GM23338 (cell line): ENCODE results near the gene FAM9C. TPM values are rescaled to one million over a fixed set of nuclear protein-coding genes. Genes with fewer than 3 reads are reported as not detected.

Experiments used
- ATAC-seq: fragments of 200-7000 bp; cut with Tn5 transposase; 3 replicates; pipeline ENCODE4 v1.9.1; 2020
- DNase-seq: peaks from one replicate; pipeline ENCODE4 v3.0.0-alpha.2; 2015; ENCODE audit warnings: low spot score
- H2AFZ ChIP-seq: fragments of 200-600 bp; sonication (generic); 2 replicates; pipeline ENCODE4 v1.8.0; 2016; ENCODE audit warnings: antibody characterized with exemption, mild to moderate bottlenecking, moderate library complexity
- H3F3A ChIP-seq: fragments of 200-600 bp; sonication (generic); replicated peaks from 2 replicates; pipeline ENCODE4 v1.8.0; 2017; ENCODE audit warnings: antibody characterized with exemption, mixed run types, low read depth
- H3K27ac ChIP-seq: fragments of 200-600 bp; sonication (generic); 2 replicates; pipeline ENCODE4 v1.6.1; 2016; ENCODE audit warnings: low read depth
- H3K27me3 ChIP-seq: fragments of 200-600 bp; sonication (generic); 2 replicates; pipeline ENCODE4 v1.8.0; 2016; ENCODE audit warnings: mild to moderate bottlenecking, mixed run types, moderate library complexity; ENCODE audit not compliant: insufficient read depth
- H3K36me3 ChIP-seq: fragments of 200-600 bp; sonication (generic); 2 replicates; pipeline ENCODE4 v1.8.0; 2016; ENCODE audit warnings: mild to moderate bottlenecking; ENCODE audit not compliant: insufficient read depth
- H3K4me1 ChIP-seq: fragments of 200-600 bp; sonication (generic); 2 replicates; pipeline ENCODE4 v1.8.0; 2016; ENCODE audit warnings: mild to moderate bottlenecking, moderate library complexity; ENCODE audit not compliant: insufficient read depth
- H3K4me2 ChIP-seq: fragments of 200-600 bp; sonication (generic); 2 replicates; pipeline ENCODE4 v1.7.1; 2017; ENCODE audit warnings: mixed run types
- H3K4me3 ChIP-seq: fragments of 200-600 bp; sonication (generic); 2 replicates; pipeline ENCODE4 v1.6.1; 2016; ENCODE audit warnings: mixed run types
- H3K79me2 ChIP-seq: fragments of 200-600 bp; sonication (generic); replicated peaks from 2 replicates; pipeline ENCODE4 v1.8.0; 2017; ENCODE audit warnings: mild to moderate bottlenecking; ENCODE audit not compliant: insufficient read depth
- H3K9me2 ChIP-seq: fragments of 200-600 bp; sonication (generic); 2 replicates; pipeline ENCODE4 v1.8.0; 2017; ENCODE audit not compliant: insufficient read depth
- H4K20me1 ChIP-seq: fragments of 200-600 bp; sonication (generic); replicated peaks from 2 replicates; pipeline ENCODE4 v1.8.0; 2017; ENCODE audit warnings: mild to moderate bottlenecking; ENCODE audit not compliant: insufficient read depth
- H3K27ac Mint-ChIP-seq: 2 replicates; pipeline ENCODE4 v1.8.0; 2020; ENCODE audit warnings: inconsistent platforms, mild to moderate bottlenecking, moderate library complexity, mixed read lengths
- H3K27me3 Mint-ChIP-seq: 3 replicates; pipeline ENCODE4 v1.8.0; 2022; ENCODE audit warnings: low read depth, mild to moderate bottlenecking, moderate library complexity, mixed read lengths, inconsistent platforms; ENCODE audit not compliant: insufficient read depth, poor library complexity
- H3K36me3 Mint-ChIP-seq: 3 replicates; pipeline ENCODE4 v1.8.0; 2021; ENCODE audit warnings: low read depth, mild to moderate bottlenecking, inconsistent platforms, moderate library complexity, mixed read lengths
- H3K4me1 Mint-ChIP-seq: 3 replicates; pipeline ENCODE4 v1.8.0; 2020; ENCODE audit warnings: mild to moderate bottlenecking, inconsistent platforms, mixed read lengths
- H3K4me3 Mint-ChIP-seq: 3 replicates; pipeline ENCODE4 v1.8.0; 2021; ENCODE audit warnings: moderate library complexity, mild to moderate bottlenecking, inconsistent platforms, mixed read lengths
- H3K9me3 Mint-ChIP-seq: 3 replicates; pipeline ENCODE4 v1.8.0; 2020; ENCODE audit warnings: moderate library complexity, mild to moderate bottlenecking, inconsistent platforms, mixed read lengths
- CREB1 ChIP-seq: fragments of 250-450 bp; sonication (Bioruptor Pico); IDR thresholded peaks from 2 replicates; pipeline ENCODE4 v1.5.0; 2020; ENCODE audit warnings: low read depth, mild to moderate bottlenecking, moderate library complexity
- EZH2 ChIP-seq: fragments of 200-600 bp; sonication (generic); IDR thresholded peaks from one replicate; pipeline ENCODE4 v1.8.0; 2017; ENCODE audit warnings: antibody characterized with exemption, mild to moderate bottlenecking, low read depth; ENCODE audit not compliant: unreplicated experiment
- JUNB ChIP-seq: IDR thresholded peaks from one replicate; pipeline ENCODE4 v1.6.1; 2016; ENCODE audit warnings: antibody characterized with exemption; ENCODE audit not compliant: unreplicated experiment
- NANOG ChIP-seq: IDR thresholded peaks from 2 replicates; pipeline ENCODE4 v1.6.1; 2016; ENCODE audit warnings: antibody characterized with exemption, borderline replicate concordance
- POLR2AphosphoS5 ChIP-seq: IDR thresholded peaks from 2 replicates; pipeline ENCODE4 v1.6.1; 2016; ENCODE audit warnings: antibody characterized with exemption, low read depth
- STAT1 ChIP-seq: IDR thresholded peaks from one replicate; pipeline ENCODE4 v1.6.1; 2016; ENCODE audit warnings: antibody characterized with exemption; ENCODE audit not compliant: unreplicated experiment
- ZNF114 ChIP-seq: fragments of 250-450 bp; sonication (Bioruptor Pico); IDR thresholded peaks from 2 replicates; pipeline ENCODE4 v1.5.0; 2020; ENCODE audit warnings: mild to moderate bottlenecking, moderate library complexity
- ZNF331 ChIP-seq: fragments of 250-450 bp; sonication (Bioruptor Pico); IDR thresholded peaks from 2 replicates; pipeline ENCODE4 v1.5.0; 2020; ENCODE audit warnings: low read depth, mild to moderate bottlenecking, moderate library complexity
- polyA plus RNA-seq: library from polyadenylated mRNA; unstranded; fragments of >200 nt; fragmentation: Nextera tagmentation; extraction: Ambion mirVana; gene quantifications from 2 replicates; pipeline ENCODE4 v1.2.1, GENCODE V29; 2016
- total RNA-seq: library from RNA; depleted of rRNA; stranded (reverse); fragments of >200 nt; shearing (Covaris generic); gene quantifications from 2 replicates; pipeline ENCODE4 v1.2.3, GENCODE V29; 2014
- TF ChIP-seq, protein P1 (sequence below): IDR thresholded peaks from one replicate; pipeline ENCODE4 v1.6.1; 2018; ENCODE audit warnings: antibody characterized with exemption; ENCODE audit not compliant: unreplicated experiment
- TF ChIP-seq, protein P2 (sequence below): fragments of 250-450 bp; sonication (Bioruptor Pico); IDR thresholded peaks from 2 replicates; pipeline ENCODE4 v1.5.0; 2020; ENCODE audit warnings: mild to moderate bottlenecking, moderate library complexity
- TF ChIP-seq, protein P3 (sequence below), 2 experiments: fragments of 200-600 bp in 1 of 2; sonication (generic) in 1 of 2; conservative IDR thresholded peaks; 2 replicates each; pipeline versions ENCODE4 v1.5.1 to v1.6.1; 2016 to 2017; ENCODE audit warnings: antibody characterized with exemption in 2 of 2, low read depth in 2 of 2, mild to moderate bottlenecking in 2 of 2, moderate library complexity in 1 of 2
- TF ChIP-seq, protein P4 (sequence below): IDR thresholded peaks from 2 replicates; pipeline ENCODE4 v1.6.1; 2016; ENCODE audit warnings: antibody characterized with exemption

The FAM9C gene
- total and polyA plus RNA-seq, 2 experiments from 2014 or later: 0.08 TPM; not detected in 1

DNA sequence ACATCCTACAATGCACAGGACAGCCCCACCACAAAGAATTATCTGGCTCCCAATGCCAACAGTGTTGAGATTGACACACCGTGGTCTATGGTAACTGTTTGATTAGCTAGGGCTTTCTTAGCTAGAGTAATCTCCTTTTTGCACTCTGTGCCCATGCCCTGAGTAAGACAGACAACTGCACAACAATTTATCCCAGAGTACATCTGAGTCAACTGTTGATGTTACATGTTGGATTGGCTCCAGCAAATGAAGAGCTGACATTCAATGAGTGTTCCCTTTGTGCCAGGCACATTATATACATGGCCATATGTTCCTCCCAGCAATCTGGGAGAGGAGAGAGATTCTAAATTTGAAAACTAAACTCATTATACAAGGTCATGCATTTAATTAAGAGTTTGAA lies 3.9 kb upstream of the FAM9C start:
- H3K9me3 Mint-ChIP-seq: peaks cover 5% of the 10 kb centered on the region; the same call in 2 of the 3 replicates

More for the DNA sequence above, 3.9 kb upstream of the FAM9C start:
- Histone ChIP-seq H3K9me2 (no peaks in the 10 kb centered on the region), H2AFZ (no peak overlapping the region), H3K27me3 (no peaks in the 10 kb centered on the region), H3K4me1 (0 out of 2 replicates have a peak, but pooled peaks cover 5% of the 10 kb centered on the region), H3K4me2 (no peak overlapping the region), H3K4me3 (no peak overlapping the region), H3K27ac (no peak overlapping the region), H3F3A (no peaks in the 10 kb centered on the region), H3K36me3 (no peaks in the 10 kb centered on the region), H3K79me2 (no peaks in the 10 kb centered on the region), H4K20me1 (no peaks in the 10 kb centered on the region)
- H3K27ac Mint-ChIP-seq: no peak overlapping the region
- H3K4me3 Mint-ChIP-seq: no peak overlapping the region
- no peaks in the 10 kb centered on the region for H3K36me3 Mint-ChIP-seq
- no peak for TF ChIP-seq JUNB
- TF ChIP-seq EZH2: no peak
- no peak for TF ChIP-seq NANOG
- TF ChIP-seq, protein P1, sequence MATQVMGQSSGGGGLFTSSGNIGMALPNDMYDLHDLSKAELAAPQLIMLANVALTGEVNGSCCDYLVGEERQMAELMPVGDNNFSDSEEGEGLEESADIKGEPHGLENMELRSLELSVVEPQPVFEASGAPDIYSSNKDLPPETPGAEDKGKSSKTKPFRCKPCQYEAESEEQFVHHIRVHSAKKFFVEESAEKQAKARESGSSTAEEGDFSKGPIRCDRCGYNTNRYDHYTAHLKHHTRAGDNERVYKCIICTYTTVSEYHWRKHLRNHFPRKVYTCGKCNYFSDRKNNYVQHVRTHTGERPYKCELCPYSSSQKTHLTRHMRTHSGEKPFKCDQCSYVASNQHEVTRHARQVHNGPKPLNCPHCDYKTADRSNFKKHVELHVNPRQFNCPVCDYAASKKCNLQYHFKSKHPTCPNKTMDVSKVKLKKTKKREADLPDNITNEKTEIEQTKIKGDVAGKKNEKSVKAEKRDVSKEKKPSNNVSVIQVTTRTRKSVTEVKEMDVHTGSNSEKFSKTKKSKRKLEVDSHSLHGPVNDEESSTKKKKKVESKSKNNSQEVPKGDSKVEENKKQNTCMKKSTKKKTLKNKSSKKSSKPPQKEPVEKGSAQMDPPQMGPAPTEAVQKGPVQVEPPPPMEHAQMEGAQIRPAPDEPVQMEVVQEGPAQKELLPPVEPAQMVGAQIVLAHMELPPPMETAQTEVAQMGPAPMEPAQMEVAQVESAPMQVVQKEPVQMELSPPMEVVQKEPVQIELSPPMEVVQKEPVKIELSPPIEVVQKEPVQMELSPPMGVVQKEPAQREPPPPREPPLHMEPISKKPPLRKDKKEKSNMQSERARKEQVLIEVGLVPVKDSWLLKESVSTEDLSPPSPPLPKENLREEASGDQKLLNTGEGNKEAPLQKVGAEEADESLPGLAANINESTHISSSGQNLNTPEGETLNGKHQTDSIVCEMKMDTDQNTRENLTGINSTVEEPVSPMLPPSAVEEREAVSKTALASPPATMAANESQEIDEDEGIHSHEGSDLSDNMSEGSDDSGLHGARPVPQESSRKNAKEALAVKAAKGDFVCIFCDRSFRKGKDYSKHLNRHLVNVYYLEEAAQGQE: no peak
- TF ChIP-seq ZNF331 (CRISPR knock-in tag): no peak
- TF ChIP-seq ZNF114 (CRISPR knock-in tag): no peak
- TF ChIP-seq, protein P2, sequence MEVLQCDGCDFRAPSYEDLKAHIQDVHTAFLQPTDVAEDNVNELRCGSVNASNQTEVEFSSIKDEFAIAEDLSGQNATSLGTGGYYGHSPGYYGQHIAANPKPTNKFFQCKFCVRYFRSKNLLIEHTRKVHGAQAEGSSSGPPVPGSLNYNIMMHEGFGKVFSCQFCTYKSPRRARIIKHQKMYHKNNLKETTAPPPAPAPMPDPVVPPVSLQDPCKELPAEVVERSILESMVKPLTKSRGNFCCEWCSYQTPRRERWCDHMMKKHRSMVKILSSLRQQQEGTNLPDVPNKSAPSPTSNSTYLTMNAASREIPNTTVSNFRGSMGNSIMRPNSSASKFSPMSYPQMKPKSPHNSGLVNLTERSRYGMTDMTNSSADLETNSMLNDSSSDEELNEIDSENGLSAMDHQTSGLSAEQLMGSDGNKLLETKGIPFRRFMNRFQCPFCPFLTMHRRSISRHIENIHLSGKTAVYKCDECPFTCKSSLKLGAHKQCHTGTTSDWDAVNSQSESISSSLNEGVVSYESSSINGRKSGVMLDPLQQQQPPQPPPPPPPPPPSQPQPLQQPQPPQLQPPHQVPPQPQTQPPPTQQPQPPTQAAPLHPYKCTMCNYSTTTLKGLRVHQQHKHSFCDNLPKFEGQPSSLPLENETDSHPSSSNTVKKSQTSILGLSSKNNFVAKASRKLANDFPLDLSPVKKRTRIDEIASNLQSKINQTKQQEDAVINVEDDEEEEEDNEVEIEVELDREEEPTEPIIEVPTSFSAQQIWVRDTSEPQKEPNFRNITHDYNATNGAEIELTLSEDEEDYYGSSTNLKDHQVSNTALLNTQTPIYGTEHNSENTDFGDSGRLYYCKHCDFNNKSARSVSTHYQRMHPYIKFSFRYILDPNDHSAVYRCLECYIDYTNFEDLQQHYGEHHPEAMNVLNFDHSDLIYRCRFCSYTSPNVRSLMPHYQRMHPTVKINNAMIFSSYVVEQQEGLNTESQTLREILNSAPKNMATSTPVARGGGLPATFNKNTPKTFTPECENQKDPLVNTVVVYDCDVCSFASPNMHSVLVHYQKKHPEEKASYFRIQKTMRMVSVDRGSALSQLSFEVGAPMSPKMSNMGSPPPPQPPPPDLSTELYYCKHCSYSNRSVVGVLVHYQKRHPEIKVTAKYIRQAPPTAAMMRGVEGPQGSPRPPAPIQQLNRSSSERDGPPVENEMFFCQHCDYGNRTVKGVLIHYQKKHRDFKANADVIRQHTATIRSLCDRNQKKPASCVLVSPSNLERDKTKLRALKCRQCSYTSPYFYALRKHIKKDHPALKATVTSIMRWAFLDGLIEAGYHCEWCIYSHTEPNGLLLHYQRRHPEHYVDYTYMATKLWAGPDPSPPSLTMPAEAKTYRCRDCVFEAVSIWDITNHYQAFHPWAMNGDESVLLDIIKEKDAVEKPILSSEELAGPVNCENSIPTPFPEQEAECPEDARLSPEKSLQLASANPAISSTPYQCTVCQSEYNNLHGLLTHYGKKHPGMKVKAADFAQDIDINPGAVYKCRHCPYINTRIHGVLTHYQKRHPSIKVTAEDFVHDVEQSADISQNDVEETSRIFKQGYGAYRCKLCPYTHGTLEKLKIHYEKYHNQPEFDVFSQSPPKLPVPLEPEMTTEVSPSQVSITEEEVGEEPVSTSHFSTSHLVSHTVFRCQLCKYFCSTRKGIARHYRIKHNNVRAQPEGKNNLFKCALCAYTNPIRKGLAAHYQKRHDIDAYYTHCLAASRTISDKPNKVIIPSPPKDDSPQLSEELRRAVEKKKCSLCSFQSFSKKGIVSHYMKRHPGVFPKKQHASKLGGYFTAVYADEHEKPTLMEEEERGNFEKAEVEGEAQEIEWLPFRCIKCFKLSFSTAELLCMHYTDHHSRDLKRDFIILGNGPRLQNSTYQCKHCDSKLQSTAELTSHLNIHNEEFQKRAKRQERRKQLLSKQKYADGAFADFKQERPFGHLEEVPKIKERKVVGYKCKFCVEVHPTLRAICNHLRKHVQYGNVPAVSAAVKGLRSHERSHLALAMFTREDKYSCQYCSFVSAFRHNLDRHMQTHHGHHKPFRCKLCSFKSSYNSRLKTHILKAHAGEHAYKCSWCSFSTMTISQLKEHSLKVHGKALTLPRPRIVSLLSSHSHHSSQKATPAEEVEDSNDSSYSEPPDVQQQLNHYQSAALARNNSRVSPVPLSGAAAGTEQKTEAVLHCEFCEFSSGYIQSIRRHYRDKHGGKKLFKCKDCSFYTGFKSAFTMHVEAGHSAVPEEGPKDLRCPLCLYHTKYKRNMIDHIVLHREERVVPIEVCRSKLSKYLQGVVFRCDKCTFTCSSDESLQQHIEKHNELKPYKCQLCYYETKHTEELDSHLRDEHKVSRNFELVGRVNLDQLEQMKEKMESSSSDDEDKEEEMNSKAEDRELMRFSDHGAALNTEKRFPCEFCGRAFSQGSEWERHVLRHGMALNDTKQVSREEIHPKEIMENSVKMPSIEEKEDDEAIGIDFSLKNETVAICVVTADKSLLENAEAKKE (CRISPR knock-in tag): no peak
- TF ChIP-seq CREB1: no peak
- TF ChIP-seq STAT1: no peak
- TF ChIP-seq POLR2AphosphoS5: no peak
- TF ChIP-seq, protein P3, sequence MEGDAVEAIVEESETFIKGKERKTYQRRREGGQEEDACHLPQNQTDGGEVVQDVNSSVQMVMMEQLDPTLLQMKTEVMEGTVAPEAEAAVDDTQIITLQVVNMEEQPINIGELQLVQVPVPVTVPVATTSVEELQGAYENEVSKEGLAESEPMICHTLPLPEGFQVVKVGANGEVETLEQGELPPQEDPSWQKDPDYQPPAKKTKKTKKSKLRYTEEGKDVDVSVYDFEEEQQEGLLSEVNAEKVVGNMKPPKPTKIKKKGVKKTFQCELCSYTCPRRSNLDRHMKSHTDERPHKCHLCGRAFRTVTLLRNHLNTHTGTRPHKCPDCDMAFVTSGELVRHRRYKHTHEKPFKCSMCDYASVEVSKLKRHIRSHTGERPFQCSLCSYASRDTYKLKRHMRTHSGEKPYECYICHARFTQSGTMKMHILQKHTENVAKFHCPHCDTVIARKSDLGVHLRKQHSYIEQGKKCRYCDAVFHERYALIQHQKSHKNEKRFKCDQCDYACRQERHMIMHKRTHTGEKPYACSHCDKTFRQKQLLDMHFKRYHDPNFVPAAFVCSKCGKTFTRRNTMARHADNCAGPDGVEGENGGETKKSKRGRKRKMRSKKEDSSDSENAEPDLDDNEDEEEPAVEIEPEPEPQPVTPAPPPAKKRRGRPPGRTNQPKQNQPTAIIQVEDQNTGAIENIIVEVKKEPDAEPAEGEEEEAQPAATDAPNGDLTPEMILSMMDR (conservative IDR thresholded peaks at IDR 0.05; ENCODE audit: low read depth in 2 of 2): no peak
- TF ChIP-seq, protein P4, sequence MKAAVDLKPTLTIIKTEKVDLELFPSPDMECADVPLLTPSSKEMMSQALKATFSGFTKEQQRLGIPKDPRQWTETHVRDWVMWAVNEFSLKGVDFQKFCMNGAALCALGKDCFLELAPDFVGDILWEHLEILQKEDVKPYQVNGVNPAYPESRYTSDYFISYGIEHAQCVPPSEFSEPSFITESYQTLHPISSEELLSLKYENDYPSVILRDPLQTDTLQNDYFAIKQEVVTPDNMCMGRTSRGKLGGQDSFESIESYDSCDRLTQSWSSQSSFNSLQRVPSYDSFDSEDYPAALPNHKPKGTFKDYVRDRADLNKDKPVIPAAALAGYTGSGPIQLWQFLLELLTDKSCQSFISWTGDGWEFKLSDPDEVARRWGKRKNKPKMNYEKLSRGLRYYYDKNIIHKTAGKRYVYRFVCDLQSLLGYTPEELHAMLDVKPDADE: no peak
- no peak for DNase-seq
- no peaks in the 10 kb centered on the region for H3K4me1 Mint-ChIP-seq
- no peaks in the 10 kb centered on the region for H3K27me3 Mint-ChIP-seq
- ATAC-seq: no peak
